ENCODE measurements around the gene SOWAHA.
"Not testable (repeated sequence)": the region's sequence is repeated elsewhere in the genome, so short reads cannot be mapped to it uniquely, and the experiment has no call there.

Gene SOWAHA

GRCh38 chr5:132790201-132790865 lies 22.8 kb upstream of the SOWAHA start:
- no peak overlapping the region for H3K4me3 ChIP-seq (replicated peaks in 1 of 2; ENCODE audit: low read depth in 2 of 2, low read length in 2 of 2)
- no peak for TF ChIP-seq CTCF (IDR thresholded peaks at IDR 0.05; ENCODE audit: low read depth, low read length)
- no peak for DNase-seq (ENCODE audit: low read depth in 2 of 2)

GRCh38 chr5:132791026-132791425 lies 22.1 kb upstream of the SOWAHA start:
- no peak for DNase-seq (ENCODE audit: low read depth in 2 of 2)
- H3K4me3 ChIP-seq (replicated peaks in 1 of 2; ENCODE audit: low read depth in 2 of 2, low read length in 2 of 2) = no peak overlapping the region
- no peak for TF ChIP-seq CTCF (IDR thresholded peaks at IDR 0.05; ENCODE audit: low read depth, low read length)

- no peak overlapping the region for H3K4me3 ChIP-seq (replicated peaks in 1 of 2; ENCODE audit: low read depth in 2 of 2, low read length in 2 of 2)
- DNase-seq (ENCODE audit: low read depth in 2 of 2) = no peak
- no peak for TF ChIP-seq CTCF (IDR thresholded peaks at IDR 0.05; ENCODE audit: low read depth, low read length)
Observed at GRCh38 chr5:132797651-132798050, 15.5 kb upstream of the SOWAHA start.

- DNase-seq (ENCODE audit: low read depth in 2 of 2) = no peak
- no peak for TF ChIP-seq CTCF (IDR thresholded peaks at IDR 0.05; ENCODE audit: low read depth, low read length)
- no peak overlapping the region for H3K4me3 ChIP-seq (replicated peaks in 1 of 2; ENCODE audit: low read depth in 2 of 2, low read length in 2 of 2)
Observed at GRCh38 chr5:132799392-132799791, 13.7 kb upstream of the SOWAHA start.

GRCh38 chr5:132800545-132800944 lies 12.6 kb upstream of the SOWAHA start:
- no peak overlapping the region for H3K4me3 ChIP-seq (replicated peaks in 1 of 2; ENCODE audit: low read depth in 2 of 2, low read length in 2 of 2)
- DNase-seq (ENCODE audit: low read depth in 2 of 2) = no peak
- no peak for TF ChIP-seq CTCF (IDR thresholded peaks at IDR 0.05; ENCODE audit: low read depth, low read length)

GRCh38 chr5:132802044-132802684 lies 10.9 kb upstream of the SOWAHA start:
- no peak for TF ChIP-seq CTCF (IDR thresholded peaks at IDR 0.05; ENCODE audit: low read depth, low read length)
- DNase-seq (ENCODE audit: low read depth in 2 of 2) = no peak
- no peak overlapping the region for H3K4me3 ChIP-seq (replicated peaks in 1 of 2; ENCODE audit: low read depth in 2 of 2, low read length in 2 of 2)

GRCh38 chr5:132802685-132803066 lies 10.4 kb upstream of the SOWAHA start:
- H3K4me3 ChIP-seq (replicated peaks in 1 of 2; ENCODE audit: low read depth in 2 of 2, low read length in 2 of 2); DNase-seq (ENCODE audit: low read depth in 2 of 2): not testable (repeated sequence)

- DNase-seq (ENCODE audit: low read depth in 2 of 2); H3K4me3 ChIP-seq (replicated peaks in 1 of 2; ENCODE audit: low read depth in 2 of 2, low read length in 2 of 2): not testable (repeated sequence)
Observed at GRCh38 chr5:132804219-132804618, 8.9 kb upstream of the SOWAHA start.

- not testable (repeated sequence) for H3K4me3 ChIP-seq (replicated peaks in 1 of 2; ENCODE audit: low read depth in 2 of 2, low read length in 2 of 2); DNase-seq (ENCODE audit: low read depth in 2 of 2)
Observed at GRCh38 chr5:132805872-132806271, 7.2 kb upstream of the SOWAHA start.

- not testable (repeated sequence) for DNase-seq (ENCODE audit: low read depth in 2 of 2); H3K4me3 ChIP-seq (replicated peaks in 1 of 2; ENCODE audit: low read depth in 2 of 2, low read length in 2 of 2)
Observed at GRCh38 chr5:132806804-132807162, 6.3 kb upstream of the SOWAHA start.
